HG02852 (cell line): ENCODE data around the gene RNF31.

Experiments used
- ATAC-seq: cut with Tn5 transposase; IDR thresholded peaks from one replicate; pipeline ENCODE4 v1.9.1; 2021; ENCODE audit warnings: mild to moderate bottlenecking, moderate library complexity; ENCODE audit not compliant: unreplicated experiment

Gene RNF31

DNA sequence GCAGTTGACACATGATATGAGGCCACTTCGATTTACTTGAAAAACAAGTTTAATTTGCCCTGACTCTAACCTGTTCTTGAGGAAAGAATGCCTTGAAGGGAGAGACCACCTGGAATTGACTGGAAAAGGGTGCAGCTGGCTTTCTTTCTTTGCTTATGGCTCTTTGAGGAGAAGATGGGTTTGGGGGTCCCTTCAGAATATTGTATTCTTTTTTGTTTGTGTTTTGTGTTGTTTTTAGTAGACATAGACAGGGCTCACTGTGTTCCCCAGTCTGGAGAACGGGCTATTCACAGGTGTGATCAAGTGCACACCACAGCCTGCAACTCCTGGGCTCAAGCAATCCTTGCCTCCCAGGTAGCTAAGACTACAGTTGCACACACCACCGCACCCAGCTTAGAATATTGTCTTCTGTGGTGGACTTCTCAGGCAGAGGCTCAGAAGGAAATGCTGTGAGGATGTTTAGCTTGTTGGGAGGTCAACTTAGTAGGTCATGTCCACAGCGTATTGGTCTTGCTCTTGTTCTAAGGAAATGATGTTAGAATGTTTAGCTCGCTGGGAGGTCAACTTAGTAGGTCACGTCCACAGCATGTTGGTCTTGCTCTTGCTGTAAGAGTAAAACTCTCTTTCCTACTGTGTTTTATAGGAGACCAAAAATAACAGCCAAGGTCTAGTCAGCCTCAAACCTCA lies 31.0 kb upstream of the RNF31 start:
- no peak for ATAC-seq

DNA sequence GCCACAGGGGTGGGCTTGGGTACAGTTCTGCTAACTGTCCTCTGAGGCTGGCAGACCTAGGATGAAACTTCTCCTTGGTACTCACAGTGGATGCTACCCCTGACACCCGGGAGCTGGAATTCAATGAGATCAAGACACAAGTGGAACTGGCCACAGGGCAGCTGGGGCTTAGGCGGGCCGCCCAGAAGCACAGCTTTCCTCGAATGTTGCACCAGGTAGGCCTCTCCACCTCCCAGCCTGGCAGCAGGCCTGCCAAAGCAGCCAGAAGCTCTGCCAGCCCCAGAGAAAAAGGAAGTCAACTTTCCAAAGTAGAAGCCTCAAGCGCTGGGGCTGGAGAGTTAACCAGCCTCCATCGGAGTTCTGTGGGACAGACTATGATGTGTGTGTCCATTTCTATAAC lies 30.1 kb upstream of the RNF31 start:
- no peak for ATAC-seq

DNA sequence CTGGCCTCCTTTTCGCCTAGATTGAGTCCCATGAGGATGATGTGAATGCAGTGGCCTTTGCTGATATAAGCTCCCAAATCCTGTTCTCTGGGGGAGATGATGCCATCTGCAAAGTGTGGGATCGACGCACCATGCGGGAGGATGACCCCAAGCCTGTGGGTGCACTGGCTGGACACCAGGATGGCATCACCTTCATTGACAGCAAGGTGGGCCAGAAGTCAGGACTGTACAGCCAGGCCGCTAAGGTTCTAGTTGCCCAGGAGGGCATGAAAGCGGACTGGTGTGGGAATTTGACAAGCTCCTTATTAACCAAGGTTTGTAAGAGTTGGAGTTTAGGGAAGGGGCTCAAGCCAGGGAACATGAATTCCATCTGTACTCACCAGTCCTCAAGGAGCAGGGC lies 27.6 kb upstream of the RNF31 start:
- no peak for ATAC-seq

DNA sequence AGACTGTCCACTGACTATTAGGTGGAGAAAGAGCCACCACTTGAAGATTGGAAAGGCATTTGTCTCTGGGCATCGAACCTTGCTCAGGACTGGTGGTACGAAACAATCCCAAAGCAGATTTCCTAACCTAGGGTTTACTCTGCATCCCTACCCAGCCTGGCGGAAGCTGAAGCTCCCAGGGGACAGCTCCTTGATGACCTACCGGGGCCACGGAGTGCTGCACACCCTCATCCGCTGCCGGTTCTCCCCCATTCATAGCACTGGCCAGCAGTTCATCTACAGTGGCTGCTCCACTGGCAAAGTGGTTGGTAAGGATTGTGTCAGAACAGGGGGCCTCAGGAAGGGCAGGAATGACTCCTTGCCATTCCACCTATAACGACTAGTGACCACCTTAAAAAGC lies 26.1 kb upstream of the RNF31 start:
- no peak for ATAC-seq

DNA sequence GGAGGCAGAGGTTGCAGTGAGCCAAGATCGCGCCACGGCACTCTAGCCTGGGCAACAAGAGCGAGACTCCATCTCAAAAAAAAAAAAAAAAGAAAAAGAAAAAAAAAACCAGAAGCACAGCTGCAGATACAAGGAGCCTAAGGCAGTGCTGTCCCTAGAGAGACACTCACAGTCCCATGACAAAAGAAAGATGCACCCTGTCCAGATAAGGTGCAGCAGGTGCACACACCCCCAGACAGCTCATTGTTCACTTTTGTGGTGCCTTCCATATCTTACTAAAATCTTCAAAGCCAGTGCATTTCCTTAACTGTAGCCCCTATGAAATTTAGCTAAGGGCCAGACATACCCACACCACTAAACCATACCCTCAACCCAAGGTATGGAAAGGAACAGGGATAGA lies 24.9 kb upstream of the RNF31 start:
- ATAC-seq, result no peak

DNA sequence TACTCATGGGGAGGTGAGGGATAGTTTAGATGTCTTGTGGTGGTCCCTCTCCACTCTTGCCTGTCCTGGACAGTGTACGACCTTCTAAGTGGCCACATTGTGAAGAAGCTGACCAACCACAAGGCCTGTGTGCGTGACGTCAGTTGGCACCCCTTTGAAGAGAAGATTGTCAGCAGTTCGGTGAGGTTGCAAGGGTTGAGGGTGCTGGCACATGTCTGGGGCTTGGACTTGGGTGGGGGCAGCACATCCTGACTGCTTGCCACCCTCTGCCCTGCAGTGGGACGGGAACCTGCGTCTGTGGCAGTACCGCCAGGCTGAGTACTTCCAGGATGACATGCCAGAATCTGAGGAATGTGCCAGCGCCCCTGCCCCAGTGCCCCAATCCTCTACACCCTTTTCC lies 24.4 kb upstream of the RNF31 start:
- no peak for ATAC-seq

DNA sequence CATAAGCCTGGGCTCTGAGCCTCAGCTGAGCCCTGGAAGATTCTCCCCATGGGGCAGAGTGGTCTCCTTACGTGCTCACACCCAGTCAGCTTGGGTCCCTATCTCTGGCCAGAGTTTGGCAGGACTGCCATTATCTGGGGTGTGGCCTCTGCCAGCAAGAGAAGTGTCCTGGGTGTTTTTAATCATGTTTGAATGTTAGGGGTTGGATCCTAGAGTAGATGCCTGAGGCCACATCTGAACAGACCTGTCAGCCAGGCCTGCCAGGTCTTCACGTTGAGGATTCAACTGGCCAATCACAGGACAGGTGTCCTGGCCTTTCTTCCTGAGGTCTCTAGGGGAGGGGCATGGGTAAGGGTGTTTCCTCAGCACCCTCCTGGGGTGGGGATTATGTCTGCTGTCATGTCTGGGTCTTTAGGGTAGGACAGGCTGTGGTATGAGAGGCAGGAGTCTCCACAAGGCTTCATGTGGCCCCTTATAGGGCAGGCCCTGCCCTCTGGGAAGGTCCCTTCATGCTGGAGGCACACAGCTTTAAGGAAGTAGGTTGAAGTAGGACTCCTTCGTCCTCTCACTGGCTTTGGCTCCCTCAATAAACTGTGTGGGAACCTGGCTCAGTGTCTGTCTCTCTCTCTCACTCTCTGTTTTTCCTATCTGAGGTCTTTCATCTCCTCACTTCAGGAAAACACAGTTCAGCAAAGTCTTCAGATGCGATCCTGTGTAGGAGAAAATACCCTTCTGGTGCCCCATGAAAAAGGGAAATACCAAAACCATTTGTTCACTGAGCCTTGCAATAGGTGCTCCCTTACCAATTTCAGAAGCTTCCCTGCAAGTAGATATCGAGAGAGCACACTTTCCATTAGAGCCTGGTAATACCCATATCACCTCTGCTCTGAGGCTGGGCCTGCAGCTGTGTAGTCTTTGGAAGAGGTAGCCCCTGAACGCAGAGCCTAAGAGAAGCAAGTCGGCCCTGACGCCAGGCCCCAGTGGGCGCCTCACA lies 23.6 kb upstream of the RNF31 start:
- ATAC-seq, result peak; percentile 59

DNA sequence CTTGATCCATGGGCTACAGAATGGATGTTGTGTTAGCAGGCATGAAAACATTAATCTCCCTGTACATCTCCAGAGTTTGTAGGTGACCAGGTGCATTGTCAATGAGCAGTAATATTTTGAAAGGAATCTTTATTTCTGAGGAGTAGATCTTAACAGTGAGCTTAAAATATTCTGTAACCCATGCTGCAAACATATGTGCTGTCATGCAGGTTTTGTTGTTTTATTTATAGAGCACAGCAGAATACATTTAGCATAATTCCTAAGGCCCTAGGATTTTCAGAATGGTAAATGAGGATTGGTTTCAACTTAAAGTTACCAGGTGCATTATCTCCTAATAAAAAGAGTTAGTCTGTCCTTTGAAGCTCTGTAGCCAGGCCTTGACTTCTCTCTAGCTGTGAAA lies 20.4 kb upstream of the RNF31 start:
- ATAC-seq, result no peak

DNA sequence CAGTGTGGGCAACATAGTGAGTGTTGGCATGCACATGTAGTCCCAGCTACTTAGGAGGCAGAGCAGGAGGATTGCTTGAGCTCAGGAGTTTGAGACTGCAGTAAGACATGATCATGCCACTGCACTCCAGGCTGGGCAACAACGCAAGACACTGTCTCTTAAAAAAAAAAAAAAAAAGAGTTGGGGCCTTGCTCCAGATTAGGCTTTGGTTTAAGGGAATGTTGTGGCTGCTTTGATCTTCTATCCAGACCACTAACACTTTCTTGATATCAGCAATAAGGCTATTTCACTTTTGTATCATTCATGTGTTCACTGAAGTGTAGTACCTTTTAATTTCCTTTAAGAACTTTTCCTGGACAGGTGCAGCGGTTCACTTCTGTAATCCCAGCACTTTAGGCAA lies 19.6 kb upstream of the RNF31 start:
- ATAC-seq, result no peak

DNA sequence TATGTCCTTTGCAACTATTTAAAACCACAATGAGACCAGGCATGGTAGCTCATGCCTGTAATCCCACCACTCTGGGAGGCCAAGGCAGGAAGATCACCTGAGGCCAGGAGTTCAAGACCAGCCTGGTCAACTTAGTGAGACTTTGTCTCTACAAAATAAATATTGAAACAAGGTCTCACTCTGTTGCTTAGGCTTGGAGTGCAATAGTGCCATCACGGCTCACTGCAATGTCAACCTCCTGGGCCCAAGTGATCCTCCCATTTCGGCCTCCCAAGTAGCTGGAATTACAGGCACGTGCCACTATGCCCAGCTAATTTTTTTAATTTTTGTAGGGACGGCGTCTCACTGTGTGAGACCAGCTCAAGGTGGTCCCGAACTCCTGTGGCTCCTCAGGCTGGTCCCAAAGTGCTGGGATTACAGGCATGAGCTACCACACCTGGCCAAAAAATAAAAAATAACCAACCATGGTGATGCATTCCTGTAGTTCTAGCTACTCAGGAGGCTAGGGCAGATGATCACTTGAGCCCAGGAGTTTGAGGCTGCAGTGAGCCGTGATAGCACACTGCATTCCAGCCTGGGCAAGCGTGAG lies 17.8 kb upstream of the RNF31 start:
- no peak for ATAC-seq

DNA sequence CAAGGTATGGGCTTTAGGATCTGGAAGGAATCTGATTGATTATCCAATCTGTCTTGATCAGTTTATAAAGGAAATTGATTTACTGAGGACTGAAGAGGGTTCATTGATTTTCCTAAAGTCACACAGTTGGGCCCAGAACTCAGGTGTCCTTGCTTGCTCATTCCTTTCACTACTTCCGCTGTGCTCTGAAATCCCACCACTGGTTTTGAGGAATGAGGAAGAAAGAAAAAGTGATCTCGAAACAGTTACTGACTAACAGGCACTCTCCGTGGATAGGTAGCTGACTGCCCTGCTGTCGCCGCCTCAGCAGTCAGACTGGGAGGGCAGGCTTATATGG lies 16.9 kb upstream of the RNF31 start, which contains the start of gene FITM1:
FITM1 (plus strand) TSS at position 280 of the 337 bp plus-strand sequence. CDS start 905 bp downstream, outside the sequence.
- ATAC-seq, result no peak

DNA sequence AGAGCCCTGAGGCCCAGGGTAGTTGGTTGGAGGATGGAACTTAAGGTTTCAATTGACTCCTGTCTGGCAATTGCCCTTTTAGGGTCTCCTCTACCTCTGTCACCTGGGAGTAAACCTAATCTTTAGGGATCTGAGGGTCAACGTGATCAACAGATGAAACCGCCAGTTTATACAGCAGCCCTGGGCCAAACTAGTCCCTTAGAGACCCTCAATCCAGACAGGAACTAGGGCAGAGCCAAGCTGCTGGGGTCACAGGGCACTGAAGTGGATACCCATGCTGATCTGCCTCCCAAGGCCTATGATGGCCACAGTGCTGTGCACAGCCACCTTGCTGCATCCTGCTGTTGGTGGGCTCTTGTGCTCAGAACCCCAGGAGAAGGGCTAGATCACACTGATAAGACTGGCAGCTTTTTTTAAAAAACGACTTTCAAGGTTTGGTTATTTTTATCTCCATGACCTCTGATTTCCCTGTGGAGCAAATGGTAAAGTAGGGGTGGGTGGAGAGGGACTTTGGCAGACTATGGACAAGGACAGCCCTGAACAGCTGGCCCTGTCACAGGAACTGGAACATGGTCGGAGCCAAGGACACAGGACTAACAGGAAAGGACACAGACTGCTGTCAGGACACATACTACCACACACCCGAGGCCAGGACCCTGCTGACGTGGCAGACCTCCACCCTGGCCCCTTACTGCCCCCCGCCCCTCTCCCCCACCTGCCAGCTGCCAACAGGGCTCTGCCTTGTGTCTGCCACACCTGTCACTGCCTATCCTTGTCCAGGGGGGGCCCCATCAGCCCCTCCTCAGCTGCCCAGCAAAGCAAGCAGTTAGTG lies 16.4 kb upstream of the RNF31 start:
- ATAC-seq, result no peak

DNA sequence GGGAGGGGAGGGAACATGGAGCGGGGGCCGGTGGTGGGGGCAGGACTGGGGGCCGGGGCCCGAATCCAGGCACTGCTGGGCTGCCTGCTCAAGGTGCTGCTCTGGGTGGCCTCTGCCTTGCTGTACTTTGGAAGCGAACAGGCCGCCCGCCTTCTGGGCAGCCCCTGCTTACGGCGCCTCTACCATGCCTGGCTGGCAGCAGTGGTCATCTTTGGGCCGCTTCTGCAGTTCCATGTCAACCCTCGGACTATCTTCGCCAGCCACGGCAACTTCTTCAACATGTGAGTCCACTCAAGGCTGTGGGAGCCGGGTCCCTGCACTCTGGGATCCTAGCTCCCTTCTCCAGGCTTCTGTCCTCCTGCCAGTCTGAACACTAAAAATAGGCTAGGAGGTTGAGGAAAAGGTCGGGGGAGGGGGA lies 15.7 kb upstream of the RNF31 start:
- no peak for ATAC-seq

DNA sequence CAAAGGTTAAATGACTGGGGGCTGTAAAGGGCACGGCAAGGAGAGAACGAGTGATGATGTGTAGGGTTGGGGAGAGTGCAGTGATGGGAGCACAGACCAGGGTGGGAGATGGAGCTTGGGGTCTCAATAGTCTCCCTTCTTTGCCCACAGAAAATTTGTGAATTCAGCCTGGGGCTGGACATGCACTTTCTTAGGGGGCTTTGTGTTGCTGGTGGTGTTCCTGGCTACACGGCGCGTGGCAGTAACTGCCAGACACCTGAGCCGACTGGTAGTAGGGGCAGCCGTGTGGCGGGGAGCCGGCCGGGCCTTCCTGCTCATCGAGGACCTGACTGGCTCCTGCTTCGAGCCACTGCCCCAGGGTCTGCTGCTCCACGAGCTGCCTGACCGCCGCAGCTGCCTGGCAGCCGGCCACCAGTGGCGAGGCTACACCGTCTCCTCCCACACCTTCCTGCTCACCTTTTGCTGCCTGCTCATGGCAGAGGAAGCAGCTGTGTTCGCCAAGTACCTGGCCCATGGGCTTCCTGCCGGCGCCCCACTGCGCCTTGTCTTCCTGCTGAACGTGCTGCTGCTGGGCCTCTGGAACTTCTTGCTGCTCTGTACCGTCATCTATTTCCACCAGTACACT lies 15.1 kb upstream of the RNF31 start:
- ATAC-seq, result no peak

DNA sequence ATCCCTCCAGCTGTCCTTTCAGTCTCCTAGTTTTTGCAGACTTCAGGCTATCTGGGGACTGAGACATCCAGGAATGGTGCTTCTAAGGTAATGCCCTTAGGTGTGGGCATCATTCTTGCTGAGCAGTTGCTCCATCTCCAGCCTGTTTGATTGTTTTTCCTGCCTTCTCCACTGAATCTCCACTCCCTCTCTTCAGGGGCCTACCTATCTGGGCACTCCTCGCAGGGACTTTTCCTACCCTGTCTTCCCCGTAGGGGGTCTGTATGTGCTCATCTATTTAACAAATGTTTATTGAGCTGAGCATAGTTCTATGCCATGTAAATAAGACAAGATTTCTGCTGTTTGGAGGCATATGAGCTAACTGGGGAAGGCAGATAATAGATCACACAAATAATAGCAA lies 14.3 kb upstream of the RNF31 start:
- ATAC-seq, result no peak

DNA sequence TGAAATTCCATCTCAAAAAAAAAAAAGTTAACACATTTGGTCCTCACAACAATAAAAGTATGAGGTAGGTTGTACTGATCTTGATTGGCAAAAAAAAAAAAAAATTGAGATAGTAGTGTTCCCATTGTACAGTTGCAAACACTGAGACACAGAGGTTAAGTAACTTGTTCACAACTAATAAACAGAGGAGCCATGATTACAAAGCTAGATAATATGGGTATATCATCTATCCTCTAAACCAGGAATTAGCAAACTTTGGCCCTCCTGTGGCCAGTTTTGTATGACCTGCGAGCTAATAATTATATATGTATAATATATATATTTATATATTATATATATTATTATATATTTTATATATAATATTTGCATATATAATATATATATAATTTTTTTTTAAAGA lies 13.6 kb upstream of the RNF31 start:
- no peak for ATAC-seq

DNA sequence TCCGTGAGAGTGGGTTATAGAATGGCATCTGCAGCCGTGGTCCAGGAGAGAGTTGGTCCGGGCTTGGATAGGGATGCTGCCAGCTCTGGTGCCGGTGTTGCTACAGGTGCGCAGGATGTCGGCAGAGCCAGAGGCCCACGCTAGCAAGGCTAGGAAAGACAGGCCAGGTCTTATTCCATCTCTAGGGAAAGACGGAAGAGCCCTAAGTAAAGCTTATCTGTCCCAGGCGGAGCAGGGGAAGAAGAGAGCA lies 11.8 kb upstream of the RNF31 start:
- ATAC-seq, result no peak

DNA sequence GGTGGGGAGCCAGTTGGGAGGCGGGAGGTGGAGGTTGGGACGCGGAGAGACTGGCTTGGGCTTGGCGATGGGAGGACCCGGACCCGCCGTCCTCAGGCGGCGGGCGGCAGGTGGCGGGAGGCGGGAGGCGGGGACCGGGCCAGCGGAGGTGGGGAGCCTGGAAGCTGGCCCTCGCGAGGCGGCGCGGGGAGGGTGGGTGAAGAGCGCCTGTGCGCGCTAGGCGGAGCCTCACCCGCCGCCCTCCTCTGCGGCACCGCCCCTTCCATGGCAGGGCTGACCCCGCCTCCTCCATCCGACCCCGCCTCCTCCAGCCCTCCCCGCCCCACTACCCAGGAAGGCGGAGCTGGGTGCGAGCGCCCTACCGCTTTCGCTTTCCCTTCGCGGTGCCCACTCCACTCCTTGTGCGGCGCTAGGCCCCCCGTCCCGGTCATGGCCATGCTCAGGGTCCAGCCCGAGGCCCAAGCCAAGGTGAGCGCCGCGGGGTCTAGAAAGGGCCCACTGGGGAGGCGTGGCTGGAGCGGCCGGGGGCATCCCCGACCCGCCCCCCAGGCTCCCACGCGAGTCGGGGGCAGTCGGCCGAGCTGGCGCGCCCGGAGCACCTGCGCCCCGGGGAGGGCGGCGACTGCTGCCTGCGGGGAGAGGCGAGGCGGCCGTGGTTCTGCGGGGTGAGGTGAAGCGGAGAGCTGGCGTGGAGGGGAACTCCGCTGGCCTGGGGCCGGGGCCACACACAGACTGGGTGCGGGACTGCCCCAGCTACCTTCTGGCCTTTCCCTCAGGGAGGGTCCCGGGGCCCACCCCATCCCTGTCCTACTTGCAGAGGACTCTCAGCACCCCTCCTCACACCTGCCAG lies 11.2 kb upstream of the RNF31 start, which contains the start of gene PSME1:
PSME1 (plus strand) TSS at position 361 of the 850 bp plus-strand sequence; CDS start at position 430, 69 bp downstream.
- ATAC-seq, result peak; percentile 87

DNA sequence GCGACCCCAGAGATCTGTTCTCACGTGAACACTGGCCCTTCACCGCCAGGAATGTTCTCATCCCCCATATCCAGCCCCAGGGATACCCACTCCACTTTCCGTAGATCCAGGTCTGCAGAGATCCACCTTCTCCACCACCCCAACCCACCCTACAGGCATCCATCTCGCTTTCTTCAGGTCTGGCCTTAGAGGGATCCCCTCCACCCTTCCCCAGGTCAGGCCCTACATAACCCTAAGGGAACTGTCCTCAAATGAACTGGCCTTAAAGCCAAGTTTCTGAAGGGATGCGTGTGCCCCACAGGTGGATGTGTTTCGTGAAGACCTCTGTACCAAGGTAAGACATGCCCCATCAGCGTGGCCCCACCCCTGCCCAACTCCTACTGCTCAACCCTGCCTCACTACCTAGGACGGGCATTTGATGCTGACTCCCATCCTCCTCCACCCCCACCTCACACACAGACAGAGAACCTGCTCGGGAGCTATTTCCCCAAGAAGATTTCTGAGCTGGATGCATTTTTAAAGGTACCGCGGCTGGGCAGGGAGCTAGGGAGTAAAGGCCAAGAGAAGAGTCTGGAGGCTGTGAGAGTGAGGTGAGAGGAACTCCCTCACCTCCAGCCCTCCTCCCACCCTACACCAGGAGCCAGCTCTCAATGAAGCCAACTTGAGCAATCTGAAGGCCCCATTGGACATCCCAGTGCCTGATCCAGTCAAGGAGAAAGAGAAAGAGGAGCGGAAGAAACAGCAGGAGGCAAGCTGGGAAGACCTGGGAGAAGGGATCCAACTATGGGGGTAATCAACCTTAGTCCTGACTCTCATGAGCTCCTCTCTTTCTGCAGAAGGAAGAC lies 10.4 kb upstream of the RNF31 start:
- no peak for ATAC-seq
